GM18517 (cell line): ENCODE results near the gene KDSR.
"Not testable (repeated sequence)": the region's sequence is repeated elsewhere in the genome, so short reads cannot be mapped to it uniquely, and the experiment has no call there.

ENCODE experiments used
- ATAC-seq: cut with Tn5 transposase; IDR thresholded peaks from one replicate; pipeline ENCODE4 v1.9.1; 2021; ENCODE audit warnings: mild to moderate bottlenecking, moderate library complexity; ENCODE audit not compliant: unreplicated experiment

Gene KDSR

GRCh38 chr18:63366213-63367052 is 573 bp downstream of the KDSR start:
- peak; percentile 31 for ATAC-seq

DNA sequence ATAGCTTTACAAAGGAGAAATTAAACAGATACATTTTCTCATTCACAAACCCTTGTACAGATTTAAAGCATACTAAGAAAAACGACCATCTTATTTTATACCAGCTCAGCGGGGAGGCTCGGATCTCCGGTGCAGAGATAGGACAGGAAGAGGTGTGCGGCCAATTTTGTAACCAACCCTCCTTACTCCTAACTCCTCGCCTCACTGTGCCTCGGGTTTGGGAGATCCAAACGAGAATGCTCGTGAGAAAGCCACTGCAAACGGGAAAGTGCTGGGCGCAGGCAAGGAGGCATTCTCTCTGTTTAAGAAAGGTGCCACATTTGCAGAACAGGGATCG is 1.2 kb downstream of the KDSR start:
- ATAC-seq, result peak; percentile 3

GRCh38 chr18:63363951-63364350 is 3.1 kb downstream of the KDSR start:
- ATAC-seq, result no peak

- not testable (repeated sequence) for ATAC-seq
These were observed 3.6 kb downstream of the KDSR start for GRCh38 chr18:63363420-63363819.

DNA sequence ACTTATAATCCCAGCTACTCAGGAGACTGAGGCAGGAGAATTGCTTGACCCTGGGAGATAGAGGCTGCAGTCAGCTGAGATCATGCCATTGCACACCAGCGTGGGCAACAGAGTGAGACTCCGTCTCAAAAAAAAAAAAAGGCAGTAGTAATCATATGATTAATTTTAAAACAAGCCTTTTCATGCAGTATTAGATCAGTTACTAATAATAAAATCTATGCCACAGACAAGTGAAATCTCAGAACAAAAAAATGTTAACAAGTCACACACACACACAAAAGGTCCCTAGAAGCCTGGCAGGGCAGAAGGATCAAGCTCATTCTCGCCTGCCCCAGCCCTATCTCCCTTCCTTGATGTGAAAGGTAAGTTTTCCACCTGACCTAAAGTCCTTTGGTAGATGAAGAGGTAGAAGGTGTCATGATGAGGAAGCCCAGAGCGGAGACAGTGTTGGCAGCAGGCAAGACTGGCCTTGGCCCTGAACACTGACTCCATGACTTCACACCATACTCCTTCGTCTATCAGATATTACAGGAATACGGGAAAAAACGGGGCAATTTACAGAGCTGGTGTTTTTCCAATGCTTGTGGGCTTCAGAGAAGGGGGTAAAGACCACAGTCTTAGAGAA is 10.6 kb downstream of the KDSR start:
- ATAC-seq, result no peak

DNA sequence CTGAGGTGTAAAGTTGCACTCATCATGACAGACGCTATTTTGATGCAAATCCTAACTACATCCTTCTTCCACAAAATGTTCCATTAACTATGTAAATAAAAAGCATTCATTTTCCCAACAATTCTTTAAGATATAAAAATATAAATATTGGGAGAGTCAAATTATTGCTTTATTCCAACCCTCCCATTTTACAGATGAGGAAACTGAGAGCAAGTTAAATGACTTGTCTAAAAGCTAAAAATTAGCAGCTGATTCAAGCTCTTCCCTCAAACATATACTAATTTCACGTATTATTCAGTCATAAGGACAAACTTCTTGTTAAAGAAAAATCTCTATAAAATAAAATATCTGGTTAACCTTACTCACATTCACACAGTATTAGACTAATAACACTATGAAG is 16.8 kb downstream of the KDSR start:
- ATAC-seq, result no peak

GRCh38 chr18:63348508-63349136 is 18.4 kb downstream of the KDSR start:
- ATAC-seq, result peak; percentile 48

- no peak for ATAC-seq
These were observed 20.4 kb downstream of the KDSR start for GRCh38 chr18:63346480-63347183.

DNA sequence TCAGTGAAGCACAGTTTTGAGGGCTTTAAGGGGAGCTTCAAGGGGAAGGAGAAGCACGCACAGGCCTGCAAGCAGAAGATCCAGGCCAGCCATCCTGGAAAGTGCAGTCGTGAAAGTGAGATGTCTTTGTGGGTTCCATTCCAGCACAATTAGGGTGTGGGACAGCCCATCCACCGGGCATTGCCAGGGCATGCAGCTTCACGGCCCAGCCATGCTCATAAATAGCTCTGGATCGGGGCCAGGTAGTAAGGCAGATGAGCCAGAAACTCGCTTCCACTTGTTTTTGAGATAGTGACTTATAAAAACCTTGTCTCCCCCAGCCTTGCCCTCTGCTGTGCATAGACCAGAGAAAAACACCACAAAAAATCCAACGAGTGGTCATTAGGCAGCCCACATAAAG is 21.0 kb downstream of the KDSR start:
- ATAC-seq, result no peak

- no peak for ATAC-seq
These were observed 22.1 kb downstream of the KDSR start for GRCh38 chr18:63344918-63345317.

GRCh38 chr18:63344263-63344662 is 22.7 kb downstream of the KDSR start:
- no peak for ATAC-seq

DNA sequence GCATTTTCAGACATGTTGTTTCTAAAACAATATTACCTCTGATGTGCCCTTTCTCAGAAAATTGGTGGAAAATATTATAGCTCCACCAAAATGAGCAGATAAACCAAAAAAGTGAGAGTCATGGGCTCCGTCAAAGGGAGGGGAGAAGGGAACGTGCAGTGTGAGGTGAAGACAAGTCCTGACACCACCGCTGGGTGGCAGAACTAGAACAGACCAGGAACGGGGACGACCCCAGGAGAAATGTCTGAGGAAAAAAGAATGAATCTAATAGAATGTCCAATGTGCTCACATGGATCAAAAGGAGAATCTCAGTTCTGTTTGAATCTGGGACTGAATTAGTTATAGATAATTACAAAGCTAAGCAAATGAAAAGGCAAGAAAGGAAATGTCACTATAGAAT is 24.8 kb downstream of the KDSR start:
- peak; percentile 75 for ATAC-seq

DNA sequence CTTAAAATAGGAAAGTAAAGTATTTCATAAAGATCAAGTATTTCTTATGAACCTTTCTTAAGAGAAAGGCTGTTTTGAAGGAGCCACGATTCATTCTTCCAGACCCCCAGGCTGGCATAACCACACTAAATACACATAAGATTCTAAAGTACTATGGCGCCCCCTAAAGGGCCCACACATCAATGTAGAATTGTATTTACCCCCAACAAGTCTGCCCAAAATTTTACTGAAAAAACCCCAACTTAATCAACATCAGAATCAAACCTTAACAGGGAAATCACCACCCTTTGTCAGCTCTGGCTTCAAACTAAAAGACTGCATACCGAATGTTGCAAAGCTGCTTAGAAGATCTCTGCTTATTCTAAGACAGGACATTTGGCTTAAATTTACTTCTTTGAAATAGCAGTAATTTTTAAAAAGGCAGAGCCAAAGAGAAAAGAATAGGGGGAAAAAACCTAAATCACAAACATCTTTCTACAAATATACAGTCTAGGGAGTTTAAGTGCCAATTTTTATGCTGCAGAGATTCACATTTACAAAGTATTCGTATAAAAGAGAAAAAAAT is 27.0 kb downstream of the KDSR start:
- peak; percentile 47 for ATAC-seq

GRCh38 chr18:63336366-63337099 is 30.5 kb downstream of the KDSR start:
- ATAC-seq, result no peak

- no peak for ATAC-seq
These were observed 35.9 kb downstream of the KDSR start for GRCh38 chr18:63331105-63331504.

DNA sequence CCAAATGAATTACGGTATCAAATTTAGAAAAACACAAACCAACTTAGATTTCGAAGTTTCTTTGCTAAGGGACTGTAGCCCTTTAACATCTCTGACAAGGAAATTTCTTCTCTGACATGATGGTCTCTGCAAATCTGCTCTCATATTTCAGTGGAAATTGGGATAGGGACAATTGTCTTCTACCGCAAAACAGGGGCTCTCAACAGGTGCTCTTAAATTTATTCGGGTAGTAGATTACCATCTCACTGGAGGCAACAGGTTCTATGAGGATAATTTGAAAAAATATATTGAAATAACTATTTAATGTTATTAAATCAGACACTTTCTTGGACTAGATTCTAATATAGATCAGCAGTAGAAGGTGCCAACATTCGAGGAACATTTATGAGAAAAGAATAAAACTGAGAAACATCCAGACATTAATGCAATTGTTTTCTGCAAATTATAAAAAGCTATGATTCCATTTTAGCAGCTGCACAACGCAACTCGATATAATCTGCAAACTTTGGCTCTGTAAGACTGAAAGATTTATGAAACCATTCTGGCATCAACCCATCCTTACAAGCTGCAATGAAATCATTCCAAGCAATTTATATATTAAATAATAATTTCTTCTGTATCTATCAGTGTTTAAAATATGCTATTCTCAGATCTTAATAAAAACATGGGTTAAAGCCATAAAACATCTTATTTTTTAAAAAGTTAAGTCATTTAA is 37.4 kb downstream of the KDSR start:
- ATAC-seq, result no peak

- ATAC-seq, result no peak
These were observed 41.0 kb downstream of the KDSR start for GRCh38 chr18:63326011-63326410.

DNA sequence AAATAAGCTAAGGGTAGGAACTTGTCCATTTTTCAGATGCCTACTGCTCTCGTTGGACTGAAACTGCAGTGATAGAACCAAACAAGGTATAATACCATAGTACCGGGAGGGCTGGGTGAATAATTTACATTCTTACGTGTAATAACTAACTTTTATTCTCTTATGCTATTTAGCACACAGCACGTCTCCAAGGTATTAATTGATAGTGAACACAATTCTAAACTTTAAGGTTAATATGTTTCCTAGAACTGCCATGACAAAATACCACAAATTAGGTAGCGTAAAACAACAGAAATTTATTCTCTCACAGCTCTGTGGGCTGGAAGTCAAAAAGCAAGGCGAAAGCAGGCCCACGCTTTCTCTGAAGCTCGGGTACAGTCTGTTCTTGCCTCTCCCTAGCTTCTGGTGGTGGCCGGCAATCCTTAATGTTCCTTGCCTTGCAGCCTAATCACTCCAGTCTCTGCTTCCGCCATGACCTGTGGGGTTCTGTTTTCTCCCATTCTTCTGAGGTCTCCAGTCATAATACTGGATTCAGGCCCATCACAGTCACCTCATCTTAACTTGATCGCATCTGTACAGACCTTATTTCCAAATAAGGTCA is 41.8 kb downstream of the KDSR start:
- ATAC-seq, result no peak

DNA sequence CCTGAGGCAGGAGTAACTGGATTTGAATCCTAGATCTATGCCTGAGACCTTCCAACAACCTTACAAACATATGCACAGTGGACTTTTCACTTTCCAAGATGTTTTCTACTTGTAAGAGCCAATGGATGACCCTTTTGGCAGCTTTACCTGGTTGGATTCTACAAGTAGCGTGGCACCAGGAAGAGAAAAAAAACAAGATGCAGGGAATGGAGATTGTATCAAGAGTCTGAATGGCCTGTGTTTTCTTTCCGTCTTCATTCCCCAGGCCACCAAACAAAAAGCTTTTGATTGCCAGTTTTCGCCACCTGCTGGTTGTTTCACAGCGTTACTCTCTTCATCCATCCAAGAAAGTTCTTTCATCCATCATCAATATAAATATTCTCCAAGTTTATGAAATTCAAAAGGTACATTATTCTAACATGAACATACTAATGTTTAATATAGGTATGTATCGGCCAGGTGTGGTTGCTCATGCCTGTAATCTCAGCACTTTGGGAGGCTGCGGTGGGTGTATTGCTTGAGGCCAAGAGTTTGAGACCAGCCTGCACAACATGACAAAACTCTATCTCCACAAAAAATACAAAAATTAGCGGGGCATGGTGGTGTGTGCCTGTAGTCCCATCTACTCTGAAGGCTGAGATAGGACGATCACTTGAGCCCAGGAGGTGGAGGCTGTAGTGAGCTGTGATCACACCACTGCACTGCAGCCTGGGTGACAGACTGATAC is 43.9 kb downstream of the KDSR start:
- peak; percentile 24 for ATAC-seq
